Nephron progenitor cell (in vitro differentiated cells): Measurements from ENCODE around the gene APOL4.
"Not testable (repeated sequence)": the region's sequence is repeated elsewhere in the genome, so short reads cannot be mapped to it uniquely, and the experiment has no call there.

Source experiments
- DNase-seq: peaks from one replicate; pipeline ENCODE4 v3.0.0; 2021
- H3K27ac Mint-ChIP-seq: 2 replicates; pipeline ENCODE4 v1.8.0; 2021; ENCODE audit warnings: mild to moderate bottlenecking, moderate library complexity, mixed read lengths
- H3K27me3 Mint-ChIP-seq: 2 replicates; pipeline ENCODE4 v1.8.0; 2021; ENCODE audit warnings: mild to moderate bottlenecking, low read depth, mixed read lengths; ENCODE audit not compliant: poor library complexity
- H3K36me3 Mint-ChIP-seq: 2 replicates; pipeline ENCODE4 v1.8.0; 2021; ENCODE audit warnings: low read depth, mixed read lengths
- H3K4me1 Mint-ChIP-seq: 2 replicates; pipeline ENCODE4 v1.8.0; 2021; ENCODE audit warnings: mixed read lengths
- H3K4me3 Mint-ChIP-seq: 2 replicates; pipeline ENCODE4 v1.8.0; 2021; ENCODE audit warnings: mild to moderate bottlenecking, moderate library complexity, mixed read lengths
- H3K9me3 Mint-ChIP-seq: 2 replicates; pipeline ENCODE4 v1.8.0; 2021; ENCODE audit warnings: mild to moderate bottlenecking, moderate library complexity, mixed read lengths
- CTCF ChIP-seq: fragments of 200-600 bp; sonication (generic); IDR thresholded peaks from 2 replicates; pipeline ENCODE4 v1.5.0; 2021; ENCODE audit warnings: antibody characterized with exemption

APOL4 gene

GRCh38 chr22:36201630-36202319 lies at the start of gene APOL4:
TSS of gene APOL4 (minus strand) at chr22:36201809. CDS start at chr22:36201734, 75 bp downstream.
- Mint-ChIP-seq H3K9me3 (no peaks in the 10 kb centered on the region), H3K27me3 (peaks cover 5% of the 10 kb centered on the region), H3K36me3 (no peaks in the 10 kb centered on the region), H3K4me3 (no peak within 1 kb of the TSS), H3K27ac (no peak within 1 kb of the TSS), H3K4me1 (peaks cover 50% of the 10 kb centered on the region)
- DNase-seq, result no peak
- no peak for TF ChIP-seq CTCF

GRCh38 chr22:36250292-36250960 lies 48.8 kb upstream of the APOL4 start:
- peaks cover 38% of the 10 kb centered on the region for H3K9me3 Mint-ChIP-seq
- DNase-seq, H3K4me3 Mint-ChIP-seq, H3K4me1 Mint-ChIP-seq, H3K27ac Mint-ChIP-seq, H3K36me3 Mint-ChIP-seq: not testable (repeated sequence)
- peaks cover 19% of the 10 kb centered on the region for H3K27me3 Mint-ChIP-seq

- Mint-ChIP-seq H3K27ac (no peak overlapping the region), H3K27me3 (peaks cover 19% of the 10 kb centered on the region), H3K36me3 (peaks cover 6% of the 10 kb centered on the region), H3K4me1 (no peaks in the 10 kb centered on the region), H3K4me3 (no peak overlapping the region), H3K9me3 (peaks cover 38% of the 10 kb centered on the region)
- TF ChIP-seq CTCF, result no peak
- DNase-seq, result no peak
Observed at GRCh38 chr22:36249160-36249559, 47.6 kb upstream of the APOL4 start.

- H3K4me1 Mint-ChIP-seq, result no peaks in the 10 kb centered on the region
- no peak for DNase-seq
- no peak overlapping the region for H3K27ac Mint-ChIP-seq
- peaks cover 12% of the 10 kb centered on the region for H3K27me3 Mint-ChIP-seq
- H3K4me3 Mint-ChIP-seq, result no peak overlapping the region
- TF ChIP-seq CTCF, result no peak
- peaks cover 45% of the 10 kb centered on the region for H3K9me3 Mint-ChIP-seq
- H3K36me3 Mint-ChIP-seq, result peaks cover 6% of the 10 kb centered on the region
Observed at GRCh38 chr22:36247955-36248354, 46.3 kb upstream of the APOL4 start.

- Mint-ChIP-seq H3K27ac (no peak overlapping the region), H3K36me3 (peaks cover 6% of the 10 kb centered on the region), H3K4me3 (no peak overlapping the region), H3K4me1 (no peaks in the 10 kb centered on the region), H3K27me3 (peaks cover 12% of the 10 kb centered on the region), H3K9me3 (peaks cover 56% of the 10 kb centered on the region)
- DNase-seq, result no peak
- no peak for TF ChIP-seq CTCF
Observed at GRCh38 chr22:36246718-36247117, 45.1 kb upstream of the APOL4 start.

- Mint-ChIP-seq H3K27ac (no peak overlapping the region), H3K9me3 (peaks cover 63% of the 10 kb centered on the region), H3K27me3 (peaks cover 12% of the 10 kb centered on the region), H3K4me3 (no peak overlapping the region), H3K36me3 (peaks cover 6% of the 10 kb centered on the region), H3K4me1 (no peaks in the 10 kb centered on the region)
- TF ChIP-seq CTCF, result no peak
- no peak for DNase-seq
Observed at GRCh38 chr22:36245805-36246356, 44.3 kb upstream of the APOL4 start.
